NCI-H2227 treated with DMSO at 0.1 percent for 48 hours (cell line): Measurements from ENCODE around the gene FAM174A.

Experiments used
- DNase-seq: peaks from one replicate; lab custom pipeline; 2025; lab: John Stamatoyannopoulos, UW

Gene FAM174A

DNA sequence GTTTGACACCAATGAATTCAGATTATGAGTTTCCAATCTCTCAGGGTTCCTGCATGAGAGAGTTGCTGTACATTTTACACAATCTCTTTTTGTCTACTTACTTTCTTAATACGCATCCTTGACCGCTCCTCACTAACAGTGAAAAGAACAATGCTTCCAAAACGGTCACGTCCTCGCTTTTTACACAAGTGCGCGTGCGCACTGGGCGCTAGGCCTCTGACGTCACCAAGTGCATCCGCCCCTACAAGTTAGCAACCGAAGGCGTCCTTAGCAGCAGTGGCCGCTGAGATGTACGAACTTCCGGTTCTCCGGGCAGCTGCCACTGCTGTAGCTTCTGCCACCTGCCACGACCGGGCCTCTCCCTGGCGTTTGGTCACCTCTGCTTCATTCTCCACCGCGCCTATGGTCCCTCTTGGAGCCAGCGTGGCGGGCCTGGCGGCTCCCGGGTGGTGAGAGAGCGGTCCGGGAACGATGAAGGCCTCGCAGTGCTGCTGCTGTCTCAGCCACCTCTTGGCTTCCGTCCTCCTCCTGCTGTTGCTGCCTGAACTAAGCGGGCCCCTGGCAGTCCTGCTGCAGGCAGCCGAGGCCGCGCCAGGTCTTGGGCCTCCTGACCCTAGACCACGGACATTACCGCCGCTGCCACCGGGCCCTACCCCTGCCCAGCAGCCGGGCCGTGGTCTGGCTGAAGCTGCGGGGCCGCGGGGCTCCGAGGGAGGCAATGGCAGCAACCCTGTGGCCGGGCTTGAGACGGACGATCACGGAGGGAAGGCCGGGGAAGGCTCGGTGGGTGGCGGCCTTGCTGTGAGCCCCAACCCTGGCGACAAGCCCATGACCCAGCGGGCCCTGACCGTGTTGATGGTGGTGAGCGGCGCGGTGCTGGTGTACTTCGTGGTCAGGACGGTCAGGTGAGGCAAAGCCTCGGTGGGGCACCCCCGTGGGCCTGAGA, at the start of gene FAM174A:
Gene FAM174A (plus strand): TSS at position 315 of the 946 bp plus-strand sequence. CDS start 157 bp downstream, at position 472.
- DNase-seq, result peak; percentile 88

DNA sequence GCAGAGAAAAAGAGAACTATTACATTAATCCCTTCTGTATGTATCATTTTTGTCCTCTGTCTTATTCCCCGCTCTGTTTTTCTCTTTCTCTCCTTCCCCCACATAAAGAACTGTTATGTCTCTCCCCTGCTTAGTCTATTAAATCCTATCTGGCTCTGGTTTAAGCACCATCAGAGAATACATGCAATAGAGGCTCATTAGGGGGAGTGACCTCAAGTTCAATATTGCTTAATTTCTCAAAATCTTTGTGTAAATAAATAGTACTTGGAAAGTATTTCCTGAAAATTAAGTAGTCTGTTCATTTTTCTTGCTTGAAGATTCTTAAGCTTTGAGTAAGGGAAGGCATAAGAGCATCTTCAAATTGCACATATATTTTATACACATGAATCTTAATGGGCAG, 41.2 kb upstream of the FAM174A start:
- no peak for DNase-seq

DNA sequence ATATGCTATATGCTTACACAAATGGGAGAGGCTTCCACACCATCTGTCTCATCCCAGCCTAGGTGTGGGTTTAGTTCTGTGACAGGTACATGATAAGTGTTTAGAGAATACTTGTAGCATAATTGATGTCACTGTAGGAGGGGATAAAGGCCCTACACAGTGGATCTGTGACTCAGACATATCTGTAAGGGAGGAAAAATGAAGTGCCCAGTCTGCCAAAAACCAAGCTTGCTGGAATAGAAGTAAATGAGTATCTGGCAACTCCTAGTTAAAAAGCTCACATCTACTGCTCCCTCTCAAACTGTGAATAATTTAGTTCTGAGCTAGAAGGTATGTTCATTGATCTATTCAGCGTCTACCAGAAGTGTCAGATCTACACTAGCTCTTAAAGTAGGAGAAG, 38.9 kb upstream of the FAM174A start:
- DNase-seq, result no peak

DNA sequence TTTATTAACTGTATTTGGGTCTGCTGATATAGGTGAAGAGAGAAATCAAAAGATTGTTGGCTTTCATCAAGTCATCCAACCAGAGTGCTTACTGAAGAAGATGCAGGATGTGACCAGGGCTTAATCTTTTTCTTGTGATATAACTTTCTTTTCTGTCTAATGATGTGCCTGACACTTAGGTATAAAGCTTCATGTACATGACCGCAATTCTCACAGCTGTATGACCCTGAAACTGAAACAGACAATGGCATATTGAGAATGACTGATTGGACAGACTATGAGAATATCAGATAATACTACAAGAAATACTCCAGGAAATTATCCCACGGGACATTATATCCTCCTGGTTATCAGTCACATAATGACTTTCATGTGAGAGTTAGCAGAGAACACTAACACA, 32.5 kb upstream of the FAM174A start:
- DNase-seq, result no peak

DNA sequence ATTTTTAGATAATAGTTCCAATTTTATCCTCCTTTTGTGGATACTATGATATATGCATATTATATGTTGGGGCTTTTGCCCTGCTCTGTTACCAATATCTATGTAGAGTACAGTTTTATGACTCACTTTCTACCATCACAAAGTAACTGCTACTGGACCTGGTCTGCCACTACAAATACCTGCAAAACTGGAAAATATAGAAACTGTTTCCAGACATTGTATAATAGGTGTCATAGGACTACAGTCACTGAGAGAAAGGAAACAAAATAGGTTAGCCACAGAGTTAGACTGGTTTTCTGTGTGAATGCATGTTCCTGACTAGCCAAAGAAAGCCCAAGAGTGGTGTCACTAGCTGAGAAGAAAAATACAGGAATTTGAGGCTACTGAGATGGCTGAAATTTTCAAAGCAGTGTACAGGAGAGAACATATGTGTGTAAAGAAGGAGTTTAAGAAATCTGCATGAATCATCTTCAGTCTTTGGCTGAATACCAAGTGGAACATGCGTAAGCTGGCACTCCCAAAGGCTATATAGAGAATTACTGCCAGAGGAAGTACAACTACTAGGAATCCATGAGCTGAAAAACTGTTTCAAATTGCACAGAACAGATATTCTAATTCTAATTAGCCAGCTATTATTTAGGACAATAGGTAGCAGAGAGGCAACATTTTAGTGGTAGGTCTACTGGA, 29.0 kb upstream of the FAM174A start:
- no peak for DNase-seq

GRCh38 chr5:100516285-100516684, 18.9 kb upstream of the FAM174A start:
- DNase-seq, result no peak

- no peak for DNase-seq
Measured at GRCh38 chr5:100517301-100517974, 17.7 kb upstream of the FAM174A start.

DNA sequence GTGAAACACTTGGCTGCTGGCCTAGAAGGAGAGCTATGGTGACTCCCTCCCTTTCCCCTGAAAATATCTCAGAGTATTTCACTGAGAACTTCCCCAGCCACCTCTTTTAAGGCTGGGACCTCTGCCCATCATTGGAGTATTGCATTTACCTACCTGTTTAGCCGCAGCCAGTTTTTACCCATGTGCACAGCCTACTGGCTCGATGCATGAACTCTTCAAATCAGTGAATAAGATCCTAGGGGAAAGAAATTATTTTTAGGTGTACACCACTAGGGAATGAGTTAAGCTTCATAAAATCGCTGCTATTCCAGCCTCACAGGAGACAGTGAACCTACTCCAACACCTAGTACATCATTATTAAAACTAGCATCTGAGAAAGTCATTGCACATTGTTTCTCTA, 16.8 kb upstream of the FAM174A start:
- DNase-seq, result no peak

DNA sequence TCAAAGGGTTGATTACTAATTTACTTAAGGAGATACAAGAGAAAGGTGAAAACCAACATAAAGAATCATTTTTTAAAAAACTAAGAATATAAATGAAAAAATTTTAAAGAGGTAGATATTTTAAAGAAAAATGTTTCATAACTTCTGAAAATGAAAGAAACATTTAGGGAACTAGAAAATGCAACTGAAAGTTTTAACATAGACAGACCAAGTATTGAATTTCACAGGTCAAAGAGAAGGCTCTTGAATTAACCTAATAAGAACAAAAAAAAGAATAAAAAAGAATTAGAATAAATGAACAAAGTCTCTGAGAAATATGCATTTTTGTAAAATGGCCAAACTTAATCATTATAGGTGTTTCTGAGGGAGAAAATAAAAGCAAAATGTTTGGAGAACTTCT, 16.1 kb upstream of the FAM174A start:
- DNase-seq, result no peak

DNA sequence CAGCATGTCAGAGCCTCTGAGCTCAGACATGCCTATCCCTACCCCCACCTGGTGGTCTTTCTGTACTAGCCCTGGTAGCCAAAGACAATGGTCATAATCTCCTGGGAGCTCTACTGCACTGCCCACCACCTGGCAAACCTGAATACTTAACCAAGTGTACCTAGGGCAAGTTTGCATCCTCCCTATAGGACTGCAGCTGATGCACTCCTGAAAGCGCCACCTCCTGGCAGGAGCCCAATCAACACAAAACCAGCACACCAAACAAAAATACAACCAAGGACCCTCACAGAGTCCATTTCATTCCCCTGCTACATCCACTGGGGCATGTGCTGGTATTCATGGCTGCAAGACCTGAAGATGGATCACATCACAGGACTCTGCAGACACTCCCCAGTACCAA, 14.8 kb upstream of the FAM174A start:
- DNase-seq, result no peak

GRCh38 chr5:100537946-100538345, 2.8 kb downstream of the FAM174A start:
- no peak for DNase-seq

DNA sequence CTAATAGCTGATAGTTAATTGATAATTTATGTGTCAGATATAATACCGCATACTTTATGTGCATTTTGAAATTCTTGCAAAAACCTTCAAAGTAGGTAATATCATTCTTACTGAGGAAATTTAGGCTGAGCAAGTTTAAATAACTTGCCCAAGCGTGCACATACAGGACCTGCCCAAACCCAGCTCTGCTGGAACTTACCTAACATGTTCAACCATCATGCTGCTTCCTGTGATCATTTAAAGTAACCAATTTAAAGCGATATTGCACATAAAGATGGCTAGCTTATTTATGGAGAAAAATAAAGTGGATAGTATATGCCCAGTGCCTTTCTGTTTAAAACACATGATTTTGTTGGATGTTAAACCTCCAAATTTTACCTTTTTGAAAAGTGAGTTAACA, 4.3 kb downstream of the FAM174A start:
- no peak for DNase-seq

DNA sequence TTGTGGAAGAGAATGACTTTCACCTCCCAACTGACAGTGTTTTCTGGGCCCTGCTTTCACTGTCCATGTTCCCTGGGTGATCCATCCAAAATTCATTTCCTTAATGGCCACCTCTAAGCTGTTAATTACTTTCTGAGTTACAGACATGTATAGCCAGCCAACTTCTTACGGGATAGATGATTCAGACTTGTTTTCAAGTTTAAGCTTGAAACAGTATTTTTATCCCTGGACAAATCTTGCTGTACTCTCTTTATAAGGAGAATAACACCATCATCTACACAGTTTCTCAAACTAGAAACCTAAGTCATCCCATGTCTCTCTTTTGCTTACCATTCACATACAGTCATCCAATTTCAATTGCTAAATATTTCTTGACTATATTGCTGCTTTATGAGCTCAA, 6.9 kb downstream of the FAM174A start:
- no peak for DNase-seq

DNA sequence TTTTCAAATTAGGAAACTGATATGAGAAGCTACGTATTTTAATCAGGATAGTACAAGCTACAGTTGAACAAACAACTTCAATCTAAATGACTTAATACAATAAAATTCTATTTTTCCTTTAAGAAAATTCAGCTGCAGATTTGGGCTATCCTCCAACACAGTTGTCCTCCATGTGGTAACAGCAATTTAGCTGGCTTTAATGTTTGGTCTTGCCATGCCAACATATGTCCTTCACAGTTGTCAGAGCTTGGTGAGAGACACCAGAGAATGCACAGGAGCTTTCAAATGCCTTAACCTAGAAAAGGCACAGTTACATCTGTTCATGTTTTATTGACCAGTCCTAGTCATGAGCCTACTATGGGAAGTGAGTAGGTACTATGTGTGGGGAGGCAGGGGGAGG, 10.8 kb downstream of the FAM174A start:
- DNase-seq, result no peak

DNA sequence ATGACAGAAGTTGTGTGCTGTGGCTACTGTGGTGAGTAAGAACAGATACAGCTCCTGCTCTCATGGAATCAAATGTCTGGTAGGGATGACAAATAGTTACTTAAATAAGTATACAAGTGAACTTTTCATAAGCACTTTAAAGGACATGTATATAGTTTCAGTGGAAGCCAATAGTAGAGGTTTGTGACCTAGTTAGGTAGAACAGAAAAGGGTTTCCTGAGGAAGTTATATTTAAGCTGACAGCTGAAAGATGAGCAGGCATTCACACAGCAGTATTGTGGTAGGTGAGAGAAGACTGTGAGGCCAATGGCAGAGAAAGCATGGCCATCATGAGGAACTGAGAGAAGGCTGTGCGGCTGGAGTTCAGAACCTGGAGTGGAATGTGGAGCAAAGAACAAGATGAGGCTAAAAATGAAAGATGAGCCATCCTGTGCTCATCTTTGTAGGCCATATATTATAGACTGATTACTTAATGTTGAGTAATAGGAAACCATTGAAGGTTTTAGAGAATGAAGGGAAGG, 15.4 kb downstream of the FAM174A start:
- DNase-seq, result no peak

DNA sequence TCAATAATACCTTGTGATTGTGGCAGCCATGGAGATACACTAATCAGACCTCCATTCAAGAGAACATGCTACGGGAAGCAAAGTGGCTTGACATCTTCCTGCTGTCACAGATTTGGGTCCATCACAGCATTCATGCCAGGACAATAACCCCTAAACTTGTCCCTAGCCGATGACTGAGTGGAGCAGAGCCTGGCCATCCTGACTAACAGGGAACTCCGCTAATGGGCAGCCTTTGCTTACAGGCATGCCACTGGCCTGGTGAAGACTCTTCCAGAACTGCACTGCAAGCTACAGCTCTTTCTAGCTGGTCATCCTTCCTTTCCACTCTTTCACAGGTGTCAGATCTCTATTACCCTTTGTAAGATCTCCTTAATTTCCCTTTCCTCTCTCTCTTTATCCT, 16.0 kb downstream of the FAM174A start:
- no peak for DNase-seq

- DNase-seq, result no peak
Measured at GRCh38 chr5:100553209-100553608, 18.0 kb downstream of the FAM174A start.

GRCh38 chr5:100560860-100561259, 25.7 kb downstream of the FAM174A start:
- no peak for DNase-seq

DNA sequence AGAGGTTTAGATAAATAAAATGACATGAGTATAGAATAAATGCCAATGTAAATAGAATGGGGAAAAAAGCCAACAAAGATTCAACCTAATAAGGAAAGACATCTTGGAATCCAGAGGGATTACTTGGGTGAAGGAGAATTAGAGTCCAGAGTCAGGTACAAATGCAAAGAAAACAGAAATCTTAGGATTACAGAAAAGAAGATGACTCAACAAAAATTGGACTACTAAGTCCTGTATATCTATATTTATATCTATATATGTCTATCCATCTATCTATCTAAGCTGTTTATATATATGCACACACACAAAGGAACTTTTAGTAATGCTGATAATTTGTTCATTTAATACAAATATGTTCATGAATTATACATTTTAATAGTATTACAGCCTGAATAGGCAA, 27.6 kb downstream of the FAM174A start:
- DNase-seq, result no peak

DNA sequence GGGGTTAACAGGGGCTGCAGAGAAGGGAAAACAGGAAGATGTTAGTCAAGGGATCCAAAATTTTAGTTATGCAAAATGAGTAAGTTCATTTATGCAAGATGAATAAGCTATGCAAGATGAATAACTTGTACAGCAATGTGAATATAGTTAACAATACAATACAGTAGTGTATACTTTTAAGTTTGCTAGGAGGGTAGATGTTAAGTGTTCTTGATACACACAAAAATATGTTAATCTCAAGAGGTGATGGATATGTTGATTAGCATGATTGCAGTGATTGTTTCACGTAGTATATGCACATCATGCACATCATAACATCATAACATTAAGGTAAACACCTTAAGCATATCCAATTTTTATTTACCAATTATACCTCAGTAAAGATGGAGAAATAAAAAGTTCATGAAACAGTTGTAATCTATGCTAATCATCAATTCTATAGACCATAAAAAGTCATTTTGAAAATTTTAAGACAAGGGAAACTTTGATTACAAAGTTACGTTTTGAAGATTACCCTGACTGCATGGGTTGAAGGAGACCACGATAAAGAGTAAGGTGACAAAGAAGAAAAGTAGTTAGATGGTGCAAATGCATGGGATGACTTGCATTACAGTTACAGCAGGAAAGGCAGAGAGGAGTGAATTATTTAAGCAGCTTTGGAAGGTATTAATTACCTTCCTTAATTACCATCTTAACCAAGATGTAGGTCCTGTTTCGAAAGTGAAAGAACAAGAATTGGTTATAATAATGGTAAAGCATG, 31.4 kb downstream of the FAM174A start:
- no peak for DNase-seq

DNA sequence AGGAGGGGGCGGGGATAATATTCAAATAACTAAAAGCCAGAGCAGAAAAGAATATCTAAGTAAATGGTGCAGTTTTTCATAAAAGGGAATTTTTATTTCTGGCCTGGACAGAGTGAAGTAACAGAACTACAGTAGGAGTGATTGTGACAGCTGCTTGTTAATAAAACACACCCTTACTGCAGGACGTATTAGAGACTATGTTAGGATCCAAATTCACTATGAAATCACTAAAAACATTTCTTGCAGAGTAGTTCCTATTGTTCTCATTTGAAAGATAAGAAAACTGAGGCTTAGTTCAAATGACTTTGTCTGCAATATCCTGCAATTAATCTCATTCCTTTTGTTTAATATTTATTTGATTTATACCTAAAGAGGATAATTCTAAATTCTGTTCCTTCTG, 39.5 kb downstream of the FAM174A start:
- DNase-seq, result no peak

- no peak for DNase-seq
Measured at GRCh38 chr5:100575815-100576214, 40.6 kb downstream of the FAM174A start.
